HEK293T (cell line): ENCODE measurements around the gene CAPN15.

Source experiments
- ARNT ChIP-seq: fragments of 450-650 bp; IDR thresholded peaks from 2 replicates; pipeline ENCODE4 v1.6.1; 2017; ENCODE audit warnings: mild to moderate bottlenecking
- BHLHE40 ChIP-seq: fragments of 450-650 bp; IDR thresholded peaks from 2 replicates; pipeline ENCODE4 v1.6.1; 2016; ENCODE audit warnings: mild to moderate bottlenecking, moderate library complexity, borderline replicate concordance
- CTBP1 ChIP-seq: fragments of 450-650 bp; IDR thresholded peaks from 2 replicates; pipeline ENCODE4 v1.6.1; 2016; ENCODE audit warnings: borderline replicate concordance
- FOXA1 ChIP-seq: fragments of 450-650 bp; IDR thresholded peaks from 2 replicates; pipeline ENCODE4 v1.6.1; 2016; ENCODE audit warnings: mild to moderate bottlenecking
- FOXM1 ChIP-seq: fragments of 450-650 bp; IDR thresholded peaks from 2 replicates; pipeline ENCODE4 v1.6.1; 2017; ENCODE audit warnings: mild to moderate bottlenecking, borderline replicate concordance
- L3MBTL2 ChIP-seq: fragments of 450-650 bp; conservative IDR thresholded peaks from 2 replicates; pipeline ENCODE4 v1.6.1; 2016; ENCODE audit warnings: mild to moderate bottlenecking
- LEF1 ChIP-seq: fragments of 450-650 bp; IDR thresholded peaks from 2 replicates; pipeline ENCODE4 v1.6.1; 2017; ENCODE audit warnings: mild to moderate bottlenecking, borderline replicate concordance
- PKNOX1 ChIP-seq: fragments of 450-650 bp; IDR thresholded peaks from 2 replicates; pipeline ENCODE4 v1.6.1; 2016
- SP1 ChIP-seq: fragments of 450-650 bp; IDR thresholded peaks from 2 replicates; pipeline ENCODE4 v1.6.1; 2017
- SUZ12 ChIP-seq: fragments of 450-650 bp; IDR thresholded peaks from 2 replicates; pipeline ENCODE4 v1.6.1; 2016; ENCODE audit warnings: mild to moderate bottlenecking
- ZNF384 ChIP-seq: fragments of 450-650 bp; IDR thresholded peaks from 2 replicates; pipeline ENCODE4 v1.6.1; 2016

- TF ChIP-seq BHLHE40: no peak
- no peak for TF ChIP-seq FOXA1
- no peak for TF ChIP-seq PKNOX1
- TF ChIP-seq LEF1: no peak
- TF ChIP-seq FOXM1: no peak
- TF ChIP-seq SP1: no peak
- TF ChIP-seq CTBP1: no peak
- TF ChIP-seq SUZ12: no peak
- no peak for TF ChIP-seq ZNF384
- TF ChIP-seq L3MBTL2: no peak
- no peak for TF ChIP-seq ARNT
Observed at GRCh38 chr16:567373-568256, 40.1 kb downstream of the CAPN15 start.
